Stimulated activated CD4-positive, alpha-beta T cell treated with anti-CD3 and anti-CD28 coated beads, Interleukin-15, amount 100 ng/mL, for 24 hours (primary cell): Measurements from ENCODE around the gene USP31.
A peak's percentile ranks its signal among the peaks of the same experiment; 100 is the strongest.
"Not testable (repeated sequence)": the region's sequence is repeated elsewhere in the genome, so short reads cannot be mapped to it uniquely, and the experiment has no call there.

ENCODE experiments used
- DNase-seq: peaks from one replicate; pipeline ENCODE4 v3.0.0-alpha.2; 2020

Gene USP31

GRCh38 chr16:23155445-23156049 is 6.3 kb upstream of the USP31 start:
- DNase-seq = peak; percentile 7

- DNase-seq = no peak
These were observed 3.3 kb upstream of the USP31 start for GRCh38 chr16:23152386-23153178.

GRCh38 chr16:23149993-23150364 is 727 bp upstream of the USP31 start:
- DNase-seq = no peak

- DNase-seq = peak; percentile 65
These were observed 562 bp downstream of the USP31 start for GRCh38 chr16:23148513-23149266.

GRCh38 chr16:23148166-23148512 is 1.1 kb downstream of the USP31 start:
- no peak for DNase-seq

GRCh38 chr16:23147666-23148065 is 1.6 kb downstream of the USP31 start:
- no peak for DNase-seq

GRCh38 chr16:23146877-23147601 is 2.2 kb downstream of the USP31 start:
- DNase-seq = no peak

- no peak for DNase-seq
These were observed 3.6 kb downstream of the USP31 start for GRCh38 chr16:23145608-23146007.

- DNase-seq = no peak
These were observed 4.1 kb downstream of the USP31 start for GRCh38 chr16:23145186-23145585.

GRCh38 chr16:23144393-23144792 is 4.9 kb downstream of the USP31 start:
- DNase-seq = not testable (repeated sequence)

GRCh38 chr16:23143391-23143790 is 5.9 kb downstream of the USP31 start:
- no peak for DNase-seq

- no peak for DNase-seq
These were observed 7.1 kb downstream of the USP31 start for GRCh38 chr16:23141959-23142740.

- DNase-seq = no peak
These were observed 7.8 kb downstream of the USP31 start for GRCh38 chr16:23141500-23141899.

- no peak for DNase-seq
These were observed 8.2 kb downstream of the USP31 start for GRCh38 chr16:23141033-23141432.

- no peak for DNase-seq
These were observed 9.1 kb downstream of the USP31 start for GRCh38 chr16:23140107-23140506.

GRCh38 chr16:23137818-23138217 is 11.4 kb downstream of the USP31 start:
- no peak for DNase-seq

- DNase-seq = no peak
These were observed 12.0 kb downstream of the USP31 start for GRCh38 chr16:23137256-23137655.

- DNase-seq = no peak
These were observed 15.0 kb downstream of the USP31 start for GRCh38 chr16:23134274-23134673.

GRCh38 chr16:23132775-23133463 is 16.3 kb downstream of the USP31 start:
- DNase-seq = no peak

GRCh38 chr16:23131931-23132621 is 17.2 kb downstream of the USP31 start:
- DNase-seq = no peak

- DNase-seq = no peak
These were observed 17.8 kb downstream of the USP31 start for GRCh38 chr16:23131436-23131835.
